Tibial nerve (tissue), 4 donors: ENCODE data around the gene POLD4.

Source experiments
- EP300 ChIP-seq, 2 donors: sonication (generic); formaldehyde crosslinking; IDR thresholded peaks; one replicate each; pipeline ENCODE4 v1.6.1; 2017; ENCODE audit warnings: antibody characterized with exemption in 2 of 2, mild to moderate bottlenecking in 1 of 2
- POLR2A ChIP-seq, 2 donors: fragments of 450-650 bp; IDR thresholded peaks; one replicate each; pipeline ENCODE4 v1.6.1; 2017; ENCODE audit warnings: antibody characterized with exemption in 2 of 2, mild to moderate bottlenecking in 2 of 2, moderate library complexity in 2 of 2
- TF ChIP-seq, protein P1 (sequence below), 5 experiments: fragments of 200-600 bp in 3 of 5; fragments of 450-650 bp in 2 of 5; sonication (generic) in 3 of 5; IDR thresholded peaks; one replicate each; pipeline ENCODE4 v1.5.1; 2016 to 2019; ENCODE audit warnings: antibody characterized with exemption in 5 of 5, mild to moderate bottlenecking in 3 of 5, moderate library complexity in 2 of 5

- TF ChIP-seq, protein P1, sequence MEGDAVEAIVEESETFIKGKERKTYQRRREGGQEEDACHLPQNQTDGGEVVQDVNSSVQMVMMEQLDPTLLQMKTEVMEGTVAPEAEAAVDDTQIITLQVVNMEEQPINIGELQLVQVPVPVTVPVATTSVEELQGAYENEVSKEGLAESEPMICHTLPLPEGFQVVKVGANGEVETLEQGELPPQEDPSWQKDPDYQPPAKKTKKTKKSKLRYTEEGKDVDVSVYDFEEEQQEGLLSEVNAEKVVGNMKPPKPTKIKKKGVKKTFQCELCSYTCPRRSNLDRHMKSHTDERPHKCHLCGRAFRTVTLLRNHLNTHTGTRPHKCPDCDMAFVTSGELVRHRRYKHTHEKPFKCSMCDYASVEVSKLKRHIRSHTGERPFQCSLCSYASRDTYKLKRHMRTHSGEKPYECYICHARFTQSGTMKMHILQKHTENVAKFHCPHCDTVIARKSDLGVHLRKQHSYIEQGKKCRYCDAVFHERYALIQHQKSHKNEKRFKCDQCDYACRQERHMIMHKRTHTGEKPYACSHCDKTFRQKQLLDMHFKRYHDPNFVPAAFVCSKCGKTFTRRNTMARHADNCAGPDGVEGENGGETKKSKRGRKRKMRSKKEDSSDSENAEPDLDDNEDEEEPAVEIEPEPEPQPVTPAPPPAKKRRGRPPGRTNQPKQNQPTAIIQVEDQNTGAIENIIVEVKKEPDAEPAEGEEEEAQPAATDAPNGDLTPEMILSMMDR (IDR thresholded peaks at IDR 0.05) = no peak
- TF ChIP-seq POLR2A (IDR thresholded peaks at IDR 0.05) (no peak), EP300 (IDR thresholded peaks at IDR 0.05) (no peak)
These were observed 44.8 kb upstream of the POLD4 start for GRCh38 chr11:67397986-67398660.
